K562 (cell line): ENCODE results near the gene ZSCAN12. TPM values are rescaled to one million over a fixed set of nuclear protein-coding genes. Genes with fewer than 3 reads are reported as not detected.
A peak's percentile ranks its signal among the peaks of the same experiment; 100 is the strongest.

Experiments
- ADNP ChIP-seq: fragments of 200-800 bp; sonication (Bioruptor generic); IDR thresholded peaks from 2 replicates; pipeline ENCODE4 v1.6.1; 2016; ENCODE audit warnings: missing genetic modification characterization, missing compliant biosample characterization
- CREB1 ChIP-seq, 2 experiments: sonication (generic) in 1 of 2; formaldehyde crosslinking in 1 of 2; IDR thresholded peaks; 2 replicates each; pipeline versions ENCODE4 v1.6.1 to v1.8.0; 2012 to 2022; ENCODE audit warnings: inconsistent platforms in 1 of 2, mild to moderate bottlenecking in 1 of 2, missing genetic modification reagents in 1 of 2, moderate library complexity in 1 of 2
- CXXC5 ChIP-seq: fragments of 250-450 bp; sonication (Bioruptor Pico); IDR thresholded peaks from 2 replicates; pipeline ENCODE4 v1.8.0; 2022; ENCODE audit warnings: inconsistent platforms, mild to moderate bottlenecking, moderate library complexity
- GATA2 ChIP-seq: sonication (generic); formaldehyde crosslinking; IDR thresholded peaks from 2 replicates; pipeline ENCODE4 v1.4.0; 2020; ENCODE audit warnings: mild to moderate bottlenecking, missing genetic modification reagents
- NFIC ChIP-seq: fragments of 450-650 bp; IDR thresholded peaks from 2 replicates; pipeline ENCODE4 v1.6.1; 2017; ENCODE audit warnings: mild to moderate bottlenecking, inconsistent platforms
- RBM14 ChIP-seq: fragments of 200-400 bp; formaldehyde crosslinking; IDR thresholded peaks from 2 replicates; pipeline ENCODE4 v1.6.1; 2018; ENCODE audit warnings: low read depth, mild to moderate bottlenecking, low read length, moderate library complexity, borderline replicate concordance; ENCODE audit not compliant: insufficient read depth
- RBM39 ChIP-seq: fragments of 200-400 bp; formaldehyde crosslinking; optimal IDR thresholded peaks from 2 replicates; pipeline ENCODE3; 2018; ENCODE audit warnings: low read depth, low read length
- SUPT5H ChIP-seq: fragments of 450-650 bp; IDR thresholded peaks from 2 replicates; pipeline ENCODE4 v1.6.1; 2016
- ZNF507 ChIP-seq: conservative IDR thresholded peaks from 2 replicates; pipeline ENCODE4 v1.6.1; 2017; ENCODE audit warnings: missing genetic modification characterization, missing compliant biosample characterization
- polyA plus RNA-seq, 8 experiments: library from polyadenylated mRNA; depleted of rRNA in 4 of 8; stranded (reverse) in 5 of 8; unstranded in 3 of 8; fragments of >200 nt; fragmentation: Nextera tagmentation in 2 of 8; fragmentation: Illumina TruSeq in 1 of 8; extraction: Ambion mirVana in 2 of 8; extraction: Trizol in 1 of 8; gene quantifications; 2 replicates each; pipeline versions ENCODE4 v1.2.1 to v1.2.3, GENCODE V29; 2011 to 2014; ENCODE audit warnings: inconsistent platforms in 1 of 8, missing spikeins in 1 of 8
- total RNA-seq, 7 experiments: library from RNA; depleted of rRNA in 6 of 7; stranded (reverse); fragments of >200 nt in 6 of 7; fragmentation: Illumina TruSeq in 2 of 7; extraction: Trizol in 2 of 7; gene quantifications; 2 replicates each; pipeline versions ENCODE4 v1.2.1 to v1.2.3, GENCODE V29; 2011 to 2021; ENCODE audit warnings: low replicate concordance in 1 of 7
- TF ChIP-seq, protein P1 (sequence below), 2 experiments: fragments of 450-650 bp; formaldehyde crosslinking in 1 of 2; IDR thresholded peaks; 2 replicates each; pipeline versions ENCODE4 v1.4.0 to v1.6.1; 2014 to 2020; ENCODE audit warnings: mild to moderate bottlenecking in 2 of 2, borderline replicate concordance in 1 of 2, low read depth in 1 of 2
- TF ChIP-seq, protein P2 (sequence below): IDR thresholded peaks from 2 replicates; pipeline ENCODE4 v1.6.1; 2012; ENCODE audit warnings: low read depth, low read length, improper control_type of control experiment, borderline replicate concordance

The ZSCAN12 gene
- total and polyA plus RNA-seq, 9 of the 15 experiments (the other 6 are each of a cell fraction or from before 2014, with no cell fraction given) = 2.5 to 19.6 (median 12.5) TPM

DNA sequence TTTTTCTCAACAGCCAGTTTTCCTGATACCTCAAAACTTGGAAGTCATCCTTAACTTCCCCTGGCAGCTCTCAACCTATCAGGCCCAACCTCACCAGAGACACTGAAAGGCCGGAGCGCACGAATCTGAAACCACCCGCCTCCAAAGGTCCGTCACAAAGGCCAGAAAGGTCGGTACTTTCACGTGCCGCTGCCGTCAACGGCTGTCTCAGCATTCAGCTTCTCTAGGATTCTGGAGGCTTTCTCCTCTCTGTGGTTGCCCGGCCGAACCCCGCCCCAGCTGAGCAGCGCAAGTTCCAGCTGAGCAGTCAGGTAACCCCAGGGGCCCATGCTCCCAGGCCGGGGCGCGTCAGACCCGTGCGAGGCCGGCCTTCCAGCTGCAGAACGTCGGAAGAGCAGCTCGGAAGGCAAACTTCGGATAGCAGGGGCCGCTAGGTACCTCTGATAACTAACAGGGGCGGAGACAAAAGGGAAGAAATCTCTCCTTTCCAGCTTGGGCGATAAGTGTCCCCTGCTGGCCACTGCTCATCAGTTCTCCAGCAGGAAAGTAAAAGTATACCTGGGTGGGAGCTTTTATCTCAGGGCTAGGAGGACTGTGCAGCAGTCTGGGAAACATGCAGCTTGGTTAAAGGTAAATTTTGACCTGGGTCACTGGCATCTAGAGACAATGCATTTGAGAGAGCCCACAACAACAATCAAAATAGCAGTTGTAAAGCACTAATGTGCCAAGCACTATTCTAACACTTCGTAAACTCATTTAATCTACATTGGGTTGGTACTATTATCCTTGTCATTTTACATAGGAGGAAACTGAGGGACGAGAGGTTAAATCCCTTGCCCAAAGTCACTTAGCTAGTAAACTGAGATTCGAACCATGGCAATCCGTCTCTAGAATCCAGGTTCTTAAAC lies 16.1 kb downstream of the ZSCAN12 start (continued):
- TF ChIP-seq CXXC5 = peak; percentile 87
- peak; percentile 64 for TF ChIP-seq CREB1 (IDR thresholded peaks at IDR 0.05)
- TF ChIP-seq CREB1 (CRISPR knock-in tag; IDR thresholded peaks at IDR 0.05) = peak; percentile 68; the same call in 1 of the 2 replicates
- TF ChIP-seq SUPT5H = peak; percentile 26; the same call in 1 of the 2 replicates
- TF ChIP-seq GATA2 (CRISPR knock-in tag) = 0 out of 2 replicates have a peak, but pooled peaks have one; percentile 66
- no peak for TF ChIP-seq RBM14
- TF ChIP-seq ADNP (tag) = peak; percentile 62; the same call in 1 of the 2 replicates
- TF ChIP-seq ZNF507 (tag) = no peak
- TF ChIP-seq, protein P1, sequence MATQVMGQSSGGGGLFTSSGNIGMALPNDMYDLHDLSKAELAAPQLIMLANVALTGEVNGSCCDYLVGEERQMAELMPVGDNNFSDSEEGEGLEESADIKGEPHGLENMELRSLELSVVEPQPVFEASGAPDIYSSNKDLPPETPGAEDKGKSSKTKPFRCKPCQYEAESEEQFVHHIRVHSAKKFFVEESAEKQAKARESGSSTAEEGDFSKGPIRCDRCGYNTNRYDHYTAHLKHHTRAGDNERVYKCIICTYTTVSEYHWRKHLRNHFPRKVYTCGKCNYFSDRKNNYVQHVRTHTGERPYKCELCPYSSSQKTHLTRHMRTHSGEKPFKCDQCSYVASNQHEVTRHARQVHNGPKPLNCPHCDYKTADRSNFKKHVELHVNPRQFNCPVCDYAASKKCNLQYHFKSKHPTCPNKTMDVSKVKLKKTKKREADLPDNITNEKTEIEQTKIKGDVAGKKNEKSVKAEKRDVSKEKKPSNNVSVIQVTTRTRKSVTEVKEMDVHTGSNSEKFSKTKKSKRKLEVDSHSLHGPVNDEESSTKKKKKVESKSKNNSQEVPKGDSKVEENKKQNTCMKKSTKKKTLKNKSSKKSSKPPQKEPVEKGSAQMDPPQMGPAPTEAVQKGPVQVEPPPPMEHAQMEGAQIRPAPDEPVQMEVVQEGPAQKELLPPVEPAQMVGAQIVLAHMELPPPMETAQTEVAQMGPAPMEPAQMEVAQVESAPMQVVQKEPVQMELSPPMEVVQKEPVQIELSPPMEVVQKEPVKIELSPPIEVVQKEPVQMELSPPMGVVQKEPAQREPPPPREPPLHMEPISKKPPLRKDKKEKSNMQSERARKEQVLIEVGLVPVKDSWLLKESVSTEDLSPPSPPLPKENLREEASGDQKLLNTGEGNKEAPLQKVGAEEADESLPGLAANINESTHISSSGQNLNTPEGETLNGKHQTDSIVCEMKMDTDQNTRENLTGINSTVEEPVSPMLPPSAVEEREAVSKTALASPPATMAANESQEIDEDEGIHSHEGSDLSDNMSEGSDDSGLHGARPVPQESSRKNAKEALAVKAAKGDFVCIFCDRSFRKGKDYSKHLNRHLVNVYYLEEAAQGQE (IDR thresholded peaks at IDR 0.05; ENCODE audit: borderline replicate concordance) = peak; percentile 41; the same call in 1 of the 2 replicates
- TF ChIP-seq, protein P1 (CRISPR knock-in tag; IDR thresholded peaks at IDR 0.05; ENCODE audit: low read depth) = 0 out of 2 replicates have a peak, but pooled peaks have one; percentile 27
- TF ChIP-seq, protein P2, sequence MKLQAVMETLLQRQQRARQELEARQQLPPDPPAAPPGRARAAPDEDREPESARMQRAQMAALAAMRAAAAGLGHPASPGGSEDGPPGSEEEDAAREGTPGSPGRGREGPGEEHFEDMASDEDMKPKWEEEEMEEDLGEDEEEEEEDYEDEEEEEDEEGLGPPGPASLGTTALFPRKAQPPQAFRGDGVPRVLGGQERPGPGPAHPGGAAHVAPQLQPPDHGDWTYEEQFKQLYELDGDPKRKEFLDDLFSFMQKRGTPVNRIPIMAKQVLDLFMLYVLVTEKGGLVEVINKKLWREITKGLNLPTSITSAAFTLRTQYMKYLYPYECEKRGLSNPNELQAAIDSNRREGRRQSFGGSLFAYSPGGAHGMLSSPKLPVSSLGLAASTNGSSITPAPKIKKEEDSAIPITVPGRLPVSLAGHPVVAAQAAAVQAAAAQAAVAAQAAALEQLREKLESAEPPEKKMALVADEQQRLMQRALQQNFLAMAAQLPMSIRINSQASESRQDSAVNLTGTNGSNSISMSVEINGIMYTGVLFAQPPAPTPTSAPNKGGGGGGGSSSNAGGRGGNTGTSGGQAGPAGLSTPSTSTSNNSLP = no peak
- TF ChIP-seq NFIC = 0 out of 2 replicates have a peak, but pooled peaks have one; percentile 14
- TF ChIP-seq RBM39 = peak; percentile 49
